ENCODE results near the gene CCDC187.

DNA sequence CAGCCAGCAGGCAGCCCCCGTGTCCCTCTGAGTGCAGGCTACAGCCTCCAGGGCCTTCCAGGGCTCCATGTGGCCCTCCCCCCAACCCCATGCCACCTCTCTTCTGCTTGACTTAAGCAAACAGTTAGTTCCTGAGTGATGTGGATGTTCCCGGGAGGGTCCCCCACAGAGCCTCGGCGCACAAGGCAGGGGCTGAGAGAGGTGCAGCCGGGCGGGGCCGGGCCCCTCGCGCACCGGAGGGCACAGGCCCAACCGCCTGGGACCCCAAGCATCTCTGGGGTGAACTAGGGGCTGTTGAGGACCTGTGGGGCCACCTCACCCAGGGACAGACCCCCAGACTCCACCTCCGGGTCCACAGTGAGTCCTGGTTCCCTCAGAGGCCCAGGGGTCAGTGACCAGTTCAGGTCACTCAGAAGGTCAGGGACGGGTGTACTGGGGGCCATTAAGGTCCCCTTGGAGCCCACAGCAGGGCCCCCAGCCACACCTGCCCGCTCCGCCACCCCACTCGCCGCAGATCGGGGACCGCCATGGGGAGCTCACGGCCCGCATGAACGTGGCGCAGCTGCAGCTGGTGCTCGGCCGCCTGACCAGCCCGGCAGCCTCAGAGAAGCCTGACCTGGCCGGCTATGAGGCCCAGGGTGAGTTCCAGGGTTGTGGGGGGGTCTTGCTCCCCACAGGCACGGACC lies 36.6 kb upstream of the CCDC187 start:
- TF ChIP-seq POLR2AphosphoS5 (IDR thresholded peaks at IDR 0.05; ENCODE audit: low read depth, low read length) (no peak), POLR2A (IDR thresholded peaks at IDR 0.05; ENCODE audit: low read depth, low read length) (no peak), POU2F2 (IDR thresholded peaks at IDR 0.05; ENCODE audit: low read depth, low read length) (no peak)

Measured in GM12891 (cell line).